IMR-90 (cell line): ENCODE data around the gene TRAK2. TPM values are rescaled to one million over a fixed set of nuclear protein-coding genes. Genes with fewer than 3 reads are reported as not detected.
"Not testable (repeated sequence)": the region's sequence is repeated elsewhere in the genome, so short reads cannot be mapped to it uniquely, and the experiment has no call there.

Source experiments
- ATAC-seq: fragments of 200-7000 bp; cut with Tn5 transposase; 2 replicates; pipeline ENCODE4 v1.9.1; 2020; ENCODE audit warnings: low read depth, mild to moderate bottlenecking, moderate library complexity
- BruUV-seq: library from RNA; stranded (reverse); fragments of 400-500 nt; replicated peaks from 2 replicates; lab custom pipeline; 2021; lab: Mats Ljungman, UMichigan
- CTCF ChIA-PET: fragments of 300-600 bp; formaldehyde crosslinking; extraction: SDS; loops from one replicate; lab custom pipeline; 2021; ENCODE audit warnings: antibody characterized with exemption; lab: Yijun Ruan, JAX
- POLR2A ChIA-PET: fragments of 300-600 bp; sonication (Branson Sonifier 250); formaldehyde crosslinking; loops from one replicate; lab custom pipeline; 2022; ENCODE audit warnings: antibody characterized with exemption; ENCODE audit not compliant: unreplicated experiment; lab: Charles Lee
- DNase-seq: peaks from one replicate; pipeline ENCODE4 v3.0.0; 2013
- H2AFZ ChIP-seq: replicated peaks from 2 replicates; pipeline ENCODE3; 2013; ENCODE audit warnings: low read length, mild to moderate bottlenecking; ENCODE audit not compliant: poor library complexity
- H2AK5ac ChIP-seq: 2 replicates; pipeline ENCODE4 v1.6.1; 2013; ENCODE audit warnings: low read depth, low read length, inconsistent platforms
- H2AK9ac ChIP-seq: replicated peaks from 2 replicates; pipeline ENCODE3; 2013; ENCODE audit warnings: mild to moderate bottlenecking, low read depth, low read length, moderate library complexity; ENCODE audit not compliant: poor library complexity
- H2BK120ac ChIP-seq: 2 replicates; pipeline ENCODE4 v1.6.1; 2013; ENCODE audit warnings: low read depth, low read length, inconsistent platforms
- H2BK15ac ChIP-seq: 3 replicates; pipeline ENCODE4 v1.6.1; 2013; ENCODE audit warnings: low read depth, low read length, inconsistent platforms
- H2BK20ac ChIP-seq: 2 replicates; pipeline ENCODE4 v1.6.1; 2013; ENCODE audit warnings: low read depth, mild to moderate bottlenecking, inconsistent platforms, low read length, moderate library complexity
- H2BK5ac ChIP-seq: 2 replicates; pipeline ENCODE4 v1.6.1; 2013; ENCODE audit warnings: mild to moderate bottlenecking, low read depth, low read length, inconsistent platforms; ENCODE audit not compliant: poor library complexity, severe bottlenecking
- H3K14ac ChIP-seq: replicated peaks from 2 replicates; pipeline ENCODE4 v1.6.1; 2013; ENCODE audit warnings: low read depth, low read length, inconsistent platforms
- H3K18ac ChIP-seq: 2 replicates; pipeline ENCODE4 v1.6.1; 2013; ENCODE audit warnings: low read depth, low read length, control low read depth
- H3K23ac ChIP-seq: 2 replicates; pipeline ENCODE4 v1.6.1; 2013; ENCODE audit warnings: low read depth, low read length, inconsistent platforms
- H3K27ac ChIP-seq: 2 replicates; pipeline ENCODE4 v1.5.1; 2013; ENCODE audit warnings: mild to moderate bottlenecking, control low read depth, low read length; ENCODE audit not compliant: insufficient read depth
- H3K27me3 ChIP-seq: 2 replicates; pipeline ENCODE4 v1.6.1; 2013; ENCODE audit warnings: low read length; ENCODE audit not compliant: control insufficient read depth, insufficient read depth
- H3K36me3 ChIP-seq: 2 replicates; pipeline ENCODE4 v1.6.1; 2013; ENCODE audit warnings: low read length, mixed read lengths; ENCODE audit not compliant: control insufficient read depth, insufficient read depth
- H3K4ac ChIP-seq: 2 replicates; pipeline ENCODE4 v1.6.1; 2013; ENCODE audit warnings: low read depth, low read length, inconsistent platforms
- H3K4me1 ChIP-seq: 2 replicates; pipeline ENCODE4 v1.6.1; 2013; ENCODE audit warnings: low read length, mixed read lengths; ENCODE audit not compliant: control insufficient read depth, insufficient read depth
- H3K4me2 ChIP-seq: 2 replicates; pipeline ENCODE4 v1.6.1; 2013; ENCODE audit warnings: low read depth, mild to moderate bottlenecking, control low read depth, low read length, moderate library complexity
- H3K4me3 ChIP-seq: 2 replicates; pipeline ENCODE4 v1.5.1; 2013; ENCODE audit warnings: low read depth, mild to moderate bottlenecking, control low read depth, low read length, moderate library complexity; ENCODE audit not compliant: insufficient read depth
- H3K56ac ChIP-seq: 2 replicates; pipeline ENCODE4 v1.6.1; 2013; ENCODE audit warnings: low read length, inconsistent platforms; ENCODE audit not compliant: insufficient read depth; ENCODE audit errors: extremely low read depth
- H3K79me1 ChIP-seq, 2 experiments: 2 replicates each; pipeline ENCODE4 v1.6.1; 2013; ENCODE audit warnings: low read length in 2 of 2, inconsistent platforms in 1 of 2, low read depth in 1 of 2
- H3K9ac ChIP-seq: 2 replicates; pipeline ENCODE4 v1.6.1; 2013; ENCODE audit warnings: low read depth, low read length, control low read depth
- H3K9me1 ChIP-seq: 2 replicates; pipeline ENCODE4 v1.6.1; 2013; ENCODE audit warnings: low read length, inconsistent platforms; ENCODE audit not compliant: insufficient read depth
- H3K9me3 ChIP-seq: 2 replicates; pipeline ENCODE4 v1.6.1; 2013; ENCODE audit warnings: low read length; ENCODE audit not compliant: control insufficient read depth, insufficient read depth
- H4K20me1 ChIP-seq: 2 replicates; pipeline ENCODE4 v1.6.1; 2013; ENCODE audit warnings: low read length, inconsistent platforms; ENCODE audit not compliant: insufficient read depth
- H4K5ac ChIP-seq: 2 replicates; pipeline ENCODE4 v1.6.1; 2013; ENCODE audit warnings: mild to moderate bottlenecking, low read depth, low read length, control low read depth
- H4K8ac ChIP-seq, 2 experiments: 2 replicates each; pipeline ENCODE4 v1.6.1; 2013; ENCODE audit warnings: low read depth in 2 of 2, low read length in 2 of 2, control low read depth in 1 of 2, inconsistent platforms in 1 of 2
- H4K91ac ChIP-seq: 2 replicates; pipeline ENCODE4 v1.6.1; 2013; ENCODE audit warnings: low read depth, low read length, inconsistent platforms; ENCODE audit not compliant: insufficient read depth
- CEBPB ChIP-seq: IDR thresholded peaks from 2 replicates; pipeline ENCODE4 v1.6.1; 2012; ENCODE audit warnings: low read depth, low read length, improper control_type of control experiment
- CHD1 ChIP-seq: IDR thresholded peaks from 2 replicates; pipeline ENCODE4 v1.6.1; 2012; ENCODE audit warnings: low read depth, low read length, improper control_type of control experiment
- FOS ChIP-seq: fragments of 150-350 bp; IDR thresholded peaks from 2 replicates; pipeline ENCODE4 v1.6.1; 2016; ENCODE audit warnings: low read depth, low read length
- MAFK ChIP-seq: IDR thresholded peaks from 2 replicates; pipeline ENCODE4 v1.6.1; 2012; ENCODE audit warnings: low read depth, low read length, improper control_type of control experiment
- MAZ ChIP-seq: IDR thresholded peaks from 2 replicates; pipeline ENCODE4 v1.6.1; 2012; ENCODE audit warnings: low read depth, mild to moderate bottlenecking, low read length, improper control_type of control experiment, moderate library complexity, borderline replicate concordance
- MXI1 ChIP-seq: IDR thresholded peaks from 2 replicates; pipeline ENCODE4 v1.6.1; 2012; ENCODE audit warnings: low read depth, mild to moderate bottlenecking, low read length, moderate library complexity, borderline replicate concordance
- POLR2A ChIP-seq: IDR thresholded peaks from 2 replicates; pipeline ENCODE4 v1.6.1; 2012; ENCODE audit warnings: mild to moderate bottlenecking, low read depth, low read length
- RAD21 ChIP-seq: IDR thresholded peaks from 2 replicates; pipeline ENCODE4 v1.6.1; 2012; ENCODE audit warnings: low read length, improper control_type of control experiment
- RFX5 ChIP-seq: IDR thresholded peaks from 2 replicates; pipeline ENCODE4 v1.8.0; 2012; ENCODE audit warnings: low read depth, mild to moderate bottlenecking, low read length, moderate library complexity
- USF2 ChIP-seq: fragments of 150-350 bp; IDR thresholded peaks from 2 replicates; pipeline ENCODE4 v1.6.1; 2017; ENCODE audit warnings: mild to moderate bottlenecking, antibody characterized with exemption, low read length, low read depth
- WGBS, 2 experiments: methylation state at CpG; one replicate each; pipeline versions ENCODE4 v1.1.5 to v1.1.7; 2013; ENCODE audit warnings: missing lambda C conversion rate in 2 of 2; ENCODE audit not compliant: insufficient read length in 1 of 2; ENCODE audit errors: extremely low coverage in 2 of 2; 5-methylcytosine and 5-hydroxymethylcytosine counted together
- dilution Hi-C: fragments of 300-500 bp; cut with HindIII; formaldehyde crosslinking; loops from one replicate; pipeline ENCODE4 v1.14.3; 2018; ENCODE audit warnings: low sequenced_read_pairs; ENCODE audit not compliant: unreplicated experiment
- in situ Hi-C: fragments of 300-500 bp; cut with MboI; formaldehyde crosslinking; loops from 3 replicates; pipeline ENCODE4 v1.14.3; 2019; ENCODE audit warnings: low sequenced_read_pairs, inconsistent platforms, mixed read lengths
- intact Hi-C: fragments of 100-400 bp; cut with micrococcal nuclease; formaldehyde crosslinking; loops from 2 replicates; pipeline ENCODE4 v1.10.0; 2022
- polyA plus RNA-seq, 3 experiments: library from polyadenylated mRNA; depleted of rRNA; stranded (reverse); fragments of >200 nt; gene quantifications; 2 replicates each; pipeline ENCODE4 v1.2.3, GENCODE V29; 2012; ENCODE audit warnings: low replicate concordance in 1 of 3
- total RNA-seq: library from RNA; depleted of rRNA; stranded (reverse); fragments of >200 nt; gene quantifications from 2 replicates; pipeline ENCODE4 v1.2.3, GENCODE V29; 2012

Gene TRAK2
- total and polyA plus RNA-seq, 2 of the 4 experiments (the other 2 are of a cell fraction): 13.1 to 65.4 TPM

DNA sequence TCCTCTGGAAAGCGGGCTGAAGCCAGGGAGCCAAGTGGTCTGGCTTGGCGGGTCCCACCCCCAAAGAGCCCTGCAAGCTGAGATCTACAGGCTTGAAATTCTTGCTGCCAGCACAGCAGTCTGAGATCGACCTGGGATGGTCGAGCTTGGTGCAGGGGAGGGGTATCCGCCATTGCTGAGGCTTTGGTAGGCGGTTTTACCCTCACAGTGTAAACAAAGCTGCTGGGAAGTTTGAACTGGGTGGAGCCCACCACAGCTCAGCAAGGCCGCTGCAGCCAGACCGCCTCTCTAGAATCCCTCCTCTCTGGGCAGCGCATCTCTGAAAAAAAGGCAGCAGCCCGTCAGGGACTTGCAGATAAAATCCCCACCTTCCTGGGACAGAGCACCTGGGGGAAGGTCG lies 81.5 kb downstream of the TRAK2 start:
- POLR2A ChIA-PET: no interaction called here
- no peak overlapping the region for H4K8ac ChIP-seq
- no peaks in the 10 kb centered on the region for H3K4me1 ChIP-seq
- dilution Hi-C loops: no loop called here
- no peak overlapping the region for H3K4me2 ChIP-seq
- H3K9ac ChIP-seq: no peak overlapping the region
- no peak overlapping the region for H3K4ac ChIP-seq
- no peak overlapping the region for H3K18ac ChIP-seq
- no peak overlapping the region for H2AFZ ChIP-seq
- H4K91ac ChIP-seq: no peak overlapping the region
- H3K56ac ChIP-seq: no peak overlapping the region
- no peaks in the 10 kb centered on the region for H4K20me1 ChIP-seq
- no peak overlapping the region for H3K23ac ChIP-seq
- intact Hi-C loops: no loop called here
- H2BK120ac ChIP-seq: no peak overlapping the region
- H3K27me3 ChIP-seq: no peaks in the 10 kb centered on the region
- in situ Hi-C loops: no loop called here
- CTCF ChIA-PET: no interaction called here
- no peak overlapping the region; the same call in 1 of the 2 replicates for H2AK5ac ChIP-seq
- H3K27ac ChIP-seq: no peak overlapping the region
- BruUV-seq: no TSS peak
- no peak for TF ChIP-seq RFX5
- no peak for TF ChIP-seq RAD21
- no peak for TF ChIP-seq MAFK
- TF ChIP-seq POLR2A: no peak
- TF ChIP-seq CHD1: no peak
- no peak for TF ChIP-seq MXI1
- no peak for TF ChIP-seq MAZ
- TF ChIP-seq FOS: no peak
- no peak for TF ChIP-seq USF2
- no peak for TF ChIP-seq CEBPB
- H3K9me1 ChIP-seq: no peaks in the 10 kb centered on the region
- H3K14ac ChIP-seq: no peak overlapping the region
- no peak overlapping the region for H2BK15ac ChIP-seq
- H4K5ac ChIP-seq: no peak overlapping the region
- H3K9me3 ChIP-seq: peaks cover 8% of the 10 kb centered on the region
- H3K4me3 ChIP-seq: no peak overlapping the region
- H2BK20ac ChIP-seq: no peak overlapping the region
- H3K36me3 ChIP-seq: peaks cover 3% of the 10 kb centered on the region; the same call in 1 of the 2 replicates
- no peak for ATAC-seq
- no peak overlapping the region for H2BK5ac ChIP-seq
- H3K79me1 ChIP-seq: peaks cover 0 to 2% of the 10 kb centered on the region in 2 experiments; a peak in 1 of 4 replicates
- H2AK9ac ChIP-seq: no peak overlapping the region
- no peak for DNase-seq
- 54% methylated on average over 3 of the region's 11 CpGs; no CpG with 5 or more reads in 1 of the 2 experiments for WGBS, 2 experiments

DNA sequence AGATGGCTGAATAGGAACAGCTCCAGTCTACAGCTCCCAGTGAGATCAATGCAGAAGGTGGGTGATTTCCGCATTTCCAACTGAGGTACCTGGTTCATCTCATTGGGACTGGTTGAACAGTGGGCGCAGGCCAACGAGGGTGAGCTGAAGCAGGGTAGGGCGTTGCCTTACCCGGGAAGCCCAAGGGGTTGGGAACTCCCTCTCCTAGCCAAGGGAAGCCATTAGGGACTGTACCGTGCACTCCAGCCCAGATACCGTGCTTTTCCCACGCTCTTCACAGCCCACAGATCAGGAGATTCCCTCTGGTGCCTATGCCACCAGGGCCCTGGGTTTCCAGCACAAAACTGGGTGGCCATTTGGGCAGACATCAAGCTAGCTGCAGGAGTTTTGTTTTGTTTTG lies 81.9 kb downstream of the TRAK2 start:
- H2AK9ac ChIP-seq, H2BK120ac ChIP-seq, H2AFZ ChIP-seq, H2BK20ac ChIP-seq, H3K36me3 ChIP-seq, CTCF ChIA-PET, H3K4ac ChIP-seq, H3K4me3 ChIP-seq, H3K9me3 ChIP-seq, H3K4me2 ChIP-seq, H3K56ac ChIP-seq, H4K5ac ChIP-seq, H3K9ac ChIP-seq, POLR2A ChIA-PET, H4K8ac ChIP-seq, H2AK5ac ChIP-seq, intact Hi-C loops, H3K27me3 ChIP-seq, H3K23ac ChIP-seq, H4K20me1 ChIP-seq, BruUV-seq, H3K9me1 ChIP-seq, H3K14ac ChIP-seq, in situ Hi-C loops, H4K91ac ChIP-seq, DNase-seq, ATAC-seq, H2BK5ac ChIP-seq, dilution Hi-C loops, H3K27ac ChIP-seq, H2BK15ac ChIP-seq, H3K79me1 ChIP-seq, H3K4me1 ChIP-seq, H3K18ac ChIP-seq: not testable (repeated sequence)
- no CpG with 5 or more reads among the region's 8 CpGs for WGBS, 2 experiments
